ENCODE data around the gene SIN3A.

DNA sequence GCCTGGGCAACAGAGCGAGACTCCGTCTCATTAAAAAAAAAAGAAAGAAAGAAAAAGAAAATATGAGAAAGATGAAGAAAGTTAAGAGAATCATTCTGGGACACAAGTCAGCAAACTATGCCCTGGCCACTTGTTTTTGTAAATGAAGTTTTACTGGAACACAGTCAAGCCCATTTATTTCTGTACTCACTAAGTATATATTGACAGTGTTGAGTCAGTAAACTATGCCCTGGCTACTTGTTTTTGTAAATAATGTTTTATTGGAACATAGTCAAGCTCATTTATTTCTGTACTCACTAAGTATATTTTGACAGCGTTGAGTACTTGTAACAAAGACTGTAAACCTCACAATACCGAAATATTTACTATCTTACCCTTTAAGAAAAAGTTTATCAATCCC is 42.2 kb upstream of the SIN3A start:
- TF ChIP-seq, protein P1, sequence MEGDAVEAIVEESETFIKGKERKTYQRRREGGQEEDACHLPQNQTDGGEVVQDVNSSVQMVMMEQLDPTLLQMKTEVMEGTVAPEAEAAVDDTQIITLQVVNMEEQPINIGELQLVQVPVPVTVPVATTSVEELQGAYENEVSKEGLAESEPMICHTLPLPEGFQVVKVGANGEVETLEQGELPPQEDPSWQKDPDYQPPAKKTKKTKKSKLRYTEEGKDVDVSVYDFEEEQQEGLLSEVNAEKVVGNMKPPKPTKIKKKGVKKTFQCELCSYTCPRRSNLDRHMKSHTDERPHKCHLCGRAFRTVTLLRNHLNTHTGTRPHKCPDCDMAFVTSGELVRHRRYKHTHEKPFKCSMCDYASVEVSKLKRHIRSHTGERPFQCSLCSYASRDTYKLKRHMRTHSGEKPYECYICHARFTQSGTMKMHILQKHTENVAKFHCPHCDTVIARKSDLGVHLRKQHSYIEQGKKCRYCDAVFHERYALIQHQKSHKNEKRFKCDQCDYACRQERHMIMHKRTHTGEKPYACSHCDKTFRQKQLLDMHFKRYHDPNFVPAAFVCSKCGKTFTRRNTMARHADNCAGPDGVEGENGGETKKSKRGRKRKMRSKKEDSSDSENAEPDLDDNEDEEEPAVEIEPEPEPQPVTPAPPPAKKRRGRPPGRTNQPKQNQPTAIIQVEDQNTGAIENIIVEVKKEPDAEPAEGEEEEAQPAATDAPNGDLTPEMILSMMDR (IDR thresholded peaks at IDR 0.05; ENCODE audit: low read depth, low read length, poor library complexity, severe bottlenecking) = no peak
- TF ChIP-seq EZH2phosphoT487 (IDR thresholded peaks at IDR 0.05; ENCODE audit: borderline replicate concordance, low read length) = no peak
